Mucosa of rectum (tissue), 2 donors: ENCODE measurements around the gene IGSF21.

ENCODE experiments used
- H3K27ac ChIP-seq, 2 donors: one replicate each; pipeline ENCODE4 v1.7.0; 2013; ENCODE audit warnings: inconsistent platforms in 2 of 2, low read depth in 2 of 2, low read length in 2 of 2
- H3K27me3 ChIP-seq, 2 donors: one replicate each; pipeline ENCODE4 v1.7.0; 2013; ENCODE audit warnings: low read length in 2 of 2; ENCODE audit not compliant: control insufficient read depth in 2 of 2, insufficient read depth in 2 of 2
- H3K36me3 ChIP-seq, 2 donors: one replicate each; pipeline ENCODE4 v1.7.0; 2013; ENCODE audit warnings: low read length in 2 of 2; ENCODE audit not compliant: control insufficient read depth in 2 of 2, insufficient read depth in 2 of 2
- H3K4me1 ChIP-seq, 2 donors: one replicate each; pipeline ENCODE4 v1.7.0; 2013; ENCODE audit warnings: low read length in 2 of 2, mild to moderate bottlenecking in 1 of 2; ENCODE audit not compliant: control insufficient read depth in 2 of 2, insufficient read depth in 2 of 2
- H3K4me3 ChIP-seq, 2 donors: one replicate each; pipeline ENCODE4 v1.7.0; 2013; ENCODE audit warnings: low read length in 2 of 2
- H3K9ac ChIP-seq, 2 donors: one replicate each; pipeline ENCODE4 v1.7.0; 2013; ENCODE audit warnings: low read length in 2 of 2, low read depth in 1 of 2, mild to moderate bottlenecking in 1 of 2
- H3K9me3 ChIP-seq, 2 donors: one replicate each; pipeline ENCODE4 v1.7.0; 2013; ENCODE audit warnings: low read length in 2 of 2; ENCODE audit not compliant: control insufficient read depth in 2 of 2
- donor health status: healthy.
- donor health status: Normal muscosa, but diverticular disease.

Gene IGSF21

GRCh38 chr1:18341291-18342069, 233.9 kb downstream of the IGSF21 start:
- Histone ChIP-seq H3K9me3 (no peaks in the 10 kb centered on the region), H3K9ac (no peak overlapping the region), H3K36me3 (no peaks in the 10 kb centered on the region), H3K27ac (no peak overlapping the region), H3K4me1 (no peaks in the 10 kb centered on the region), H3K27me3 (peaks cover 0 to 2% of the 10 kb centered on the region in 2 donors), H3K4me3 (no peak overlapping the region)

- no peak overlapping the region for H3K4me3 ChIP-seq
- H3K27me3 ChIP-seq: peaks cover 0 to 2% of the 10 kb centered on the region in 2 donors
- no peaks in the 10 kb centered on the region for H3K36me3 ChIP-seq
- H3K27ac ChIP-seq: no peak overlapping the region
- no peaks in the 10 kb centered on the region for H3K9me3 ChIP-seq
- no peak overlapping the region for H3K9ac ChIP-seq
- H3K4me1 ChIP-seq: no peaks in the 10 kb centered on the region
These were observed 235.1 kb downstream of the IGSF21 start for GRCh38 chr1:18342744-18343143.

GRCh38 chr1:18343581-18343980, 236.0 kb downstream of the IGSF21 start:
- H3K27ac ChIP-seq: no peak overlapping the region
- H3K9ac ChIP-seq: no peak overlapping the region
- H3K9me3 ChIP-seq: no peaks in the 10 kb centered on the region
- no peaks in the 10 kb centered on the region for H3K4me1 ChIP-seq
- H3K36me3 ChIP-seq: no peaks in the 10 kb centered on the region
- no peak overlapping the region for H3K4me3 ChIP-seq
- H3K27me3 ChIP-seq: peaks cover 0 to 2% of the 10 kb centered on the region in 2 donors

- no peak overlapping the region for H3K9ac ChIP-seq
- no peak overlapping the region for H3K27ac ChIP-seq
- H3K27me3 ChIP-seq: peaks cover 0 to 2% of the 10 kb centered on the region in 2 donors
- no peaks in the 10 kb centered on the region for H3K4me1 ChIP-seq
- H3K36me3 ChIP-seq: no peaks in the 10 kb centered on the region
- no peaks in the 10 kb centered on the region for H3K9me3 ChIP-seq
- no peak overlapping the region for H3K4me3 ChIP-seq
These were observed 237.2 kb downstream of the IGSF21 start for GRCh38 chr1:18344755-18345154.

- Histone ChIP-seq H3K4me1 (no peaks in the 10 kb centered on the region), H3K9ac (no peak overlapping the region), H3K36me3 (no peaks in the 10 kb centered on the region), H3K27me3 (peaks cover 1 to 2% of the 10 kb centered on the region in 2 donors), H3K27ac (no peak overlapping the region), H3K9me3 (no peaks in the 10 kb centered on the region), H3K4me3 (no peak overlapping the region)
These were observed 240.0 kb downstream of the IGSF21 start for GRCh38 chr1:18347559-18347958.

GRCh38 chr1:18348354-18348753, 240.8 kb downstream of the IGSF21 start:
- H3K4me1 ChIP-seq: no peaks in the 10 kb centered on the region
- no peak overlapping the region for H3K9ac ChIP-seq
- H3K27me3 ChIP-seq: peaks cover 2 to 5% of the 10 kb centered on the region in 2 donors
- H3K27ac ChIP-seq: no peak overlapping the region
- H3K36me3 ChIP-seq: no peaks in the 10 kb centered on the region
- no peaks in the 10 kb centered on the region for H3K9me3 ChIP-seq
- H3K4me3 ChIP-seq: no peak overlapping the region

GRCh38 chr1:18350747-18351146, 243.1 kb downstream of the IGSF21 start:
- Histone ChIP-seq H3K9me3 (no peaks in the 10 kb centered on the region), H3K4me3 (no peak overlapping the region), H3K9ac (no peak overlapping the region), H3K27ac (no peak overlapping the region), H3K36me3 (no peaks in the 10 kb centered on the region), H3K27me3 (peaks cover 5 to 7% of the 10 kb centered on the region in 2 donors), H3K4me1 (no peaks in the 10 kb centered on the region)

GRCh38 chr1:18351735-18352134, 244.1 kb downstream of the IGSF21 start:
- H3K4me1 ChIP-seq: no peaks in the 10 kb centered on the region
- H3K36me3 ChIP-seq: no peaks in the 10 kb centered on the region
- H3K27me3 ChIP-seq: peaks cover 5 to 7% of the 10 kb centered on the region in 2 donors
- no peak overlapping the region for H3K9ac ChIP-seq
- no peaks in the 10 kb centered on the region for H3K9me3 ChIP-seq
- no peak overlapping the region for H3K4me3 ChIP-seq
- no peak overlapping the region for H3K27ac ChIP-seq

GRCh38 chr1:18352636-18353265, 245.2 kb downstream of the IGSF21 start:
- Histone ChIP-seq H3K9ac (no peak overlapping the region), H3K4me3 (no peak overlapping the region), H3K36me3 (no peaks in the 10 kb centered on the region), H3K27me3 (peaks cover 5 to 9% of the 10 kb centered on the region in 2 donors), H3K4me1 (no peaks in the 10 kb centered on the region), H3K27ac (no peak overlapping the region), H3K9me3 (no peaks in the 10 kb centered on the region)

GRCh38 chr1:18353528-18353927, 245.9 kb downstream of the IGSF21 start:
- Histone ChIP-seq H3K9me3 (no peaks in the 10 kb centered on the region), H3K27ac (no peak overlapping the region), H3K27me3 (peaks cover 7 to 10% of the 10 kb centered on the region in 2 donors), H3K9ac (no peak overlapping the region), H3K4me1 (no peaks in the 10 kb centered on the region), H3K36me3 (no peaks in the 10 kb centered on the region), H3K4me3 (no peak overlapping the region)
